AG08395 (cell line): ENCODE results near the gene TUBB2A.
"Not testable (repeated sequence)": the region's sequence is repeated elsewhere in the genome, so short reads cannot be mapped to it uniquely, and the experiment has no call there.

Experiments
- DNase-seq: peaks from one replicate; pipeline ENCODE4 v3.0.0; 2012; ENCODE audit warnings: mixed read lengths, low spot score

The TUBB2A gene

GRCh38 chr6:3179945-3180344 lies 22.6 kb upstream of the TUBB2A start:
- not testable (repeated sequence) for DNase-seq

- DNase-seq: not testable (repeated sequence)
Observed at GRCh38 chr6:3178666-3179065, 21.3 kb upstream of the TUBB2A start.

GRCh38 chr6:3176562-3177355 lies 19.4 kb upstream of the TUBB2A start:
- peak; percentile 90 for DNase-seq

- no peak for DNase-seq
Observed at GRCh38 chr6:3175715-3176402, 18.5 kb upstream of the TUBB2A start.

GRCh38 chr6:3173636-3174089 lies 16.3 kb upstream of the TUBB2A start:
- DNase-seq: not testable (repeated sequence)

GRCh38 chr6:3172789-3173188 lies 15.4 kb upstream of the TUBB2A start:
- not testable (repeated sequence) for DNase-seq

GRCh38 chr6:3171313-3172175 lies 14.2 kb upstream of the TUBB2A start:
- not testable (repeated sequence) for DNase-seq

GRCh38 chr6:3170676-3171075 lies 13.3 kb upstream of the TUBB2A start:
- DNase-seq: not testable (repeated sequence)

- not testable (repeated sequence) for DNase-seq
Observed at GRCh38 chr6:3168046-3168445, 10.7 kb upstream of the TUBB2A start.

- not testable (repeated sequence) for DNase-seq
Observed at GRCh38 chr6:3166535-3167225, 9.3 kb upstream of the TUBB2A start.

GRCh38 chr6:3165631-3166534 lies 8.5 kb upstream of the TUBB2A start:
- DNase-seq: no peak

- no peak for DNase-seq
Observed at GRCh38 chr6:3164388-3164787, 7.0 kb upstream of the TUBB2A start.

GRCh38 chr6:3163248-3163594 lies 5.9 kb upstream of the TUBB2A start:
- DNase-seq: no peak

- DNase-seq: peak; percentile 77
Observed at GRCh38 chr6:3162565-3163247, 5.4 kb upstream of the TUBB2A start.

- DNase-seq: no peak
Observed at GRCh38 chr6:3162067-3162497, 4.7 kb upstream of the TUBB2A start.

- DNase-seq: no peak
Observed at GRCh38 chr6:3159805-3160781, 2.7 kb upstream of the TUBB2A start.

GRCh38 chr6:3156184-3157130 lies 887 bp downstream of the TUBB2A start:
- DNase-seq: not testable (repeated sequence)

GRCh38 chr6:3155416-3155815 lies 1.9 kb downstream of the TUBB2A start:
- DNase-seq: not testable (repeated sequence)
